Measurements from ENCODE around the gene MINDY4.

MINDY4 gene

DNA sequence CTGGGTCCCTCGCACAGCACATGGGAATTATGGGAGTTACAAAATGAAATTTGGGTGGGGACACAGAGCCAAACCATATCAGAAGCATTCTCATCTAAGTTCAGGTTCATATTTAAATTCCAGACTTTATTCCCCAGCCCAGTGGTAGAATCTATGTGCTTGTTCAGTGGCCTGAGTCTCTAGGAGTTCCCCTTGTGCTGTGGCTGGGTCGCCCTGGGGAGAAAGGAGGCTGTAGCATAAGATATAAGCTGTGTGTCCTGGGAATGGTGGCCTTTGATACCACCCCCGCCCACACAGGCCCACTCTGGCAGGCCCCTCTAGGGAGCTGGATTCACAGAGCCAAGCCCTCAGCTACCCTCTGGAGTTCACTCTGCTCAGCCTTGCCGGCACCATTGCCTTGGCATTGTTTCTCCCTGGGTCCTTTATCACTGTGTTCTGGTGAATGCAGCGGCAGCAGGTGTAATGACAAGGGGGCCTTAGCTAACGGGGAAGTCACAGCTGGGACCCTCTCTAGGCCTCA is 64.2 kb downstream of the MINDY4 start:
- DNase-seq (ENCODE audit: low read depth), result no peak

DNA sequence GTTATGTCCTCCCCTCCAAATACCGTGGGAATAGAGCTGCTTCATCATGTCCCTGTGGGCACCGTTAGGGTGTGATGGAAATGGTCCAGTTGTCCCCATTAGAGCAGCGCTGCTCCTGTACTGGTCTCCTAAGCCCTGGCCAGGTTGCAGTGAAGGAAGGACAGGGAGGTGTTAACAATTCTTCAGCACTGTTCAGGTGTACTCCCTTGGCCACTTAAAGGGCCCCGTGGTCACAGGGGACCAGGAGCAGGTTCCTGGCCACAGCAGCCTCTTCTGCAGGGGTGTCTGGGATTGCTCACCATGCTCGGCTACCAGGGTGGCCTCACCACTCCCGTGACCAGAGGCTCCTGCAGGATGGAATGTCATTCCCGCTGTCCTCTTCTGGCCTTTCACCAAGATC is 65.8 kb downstream of the MINDY4 start:
- no peak for DNase-seq (ENCODE audit: low read depth)

- DNase-seq (ENCODE audit: low read depth), result no peak
These were observed 66.4 kb downstream of the MINDY4 start for GRCh38 chr7:30837581-30837980.

DNA sequence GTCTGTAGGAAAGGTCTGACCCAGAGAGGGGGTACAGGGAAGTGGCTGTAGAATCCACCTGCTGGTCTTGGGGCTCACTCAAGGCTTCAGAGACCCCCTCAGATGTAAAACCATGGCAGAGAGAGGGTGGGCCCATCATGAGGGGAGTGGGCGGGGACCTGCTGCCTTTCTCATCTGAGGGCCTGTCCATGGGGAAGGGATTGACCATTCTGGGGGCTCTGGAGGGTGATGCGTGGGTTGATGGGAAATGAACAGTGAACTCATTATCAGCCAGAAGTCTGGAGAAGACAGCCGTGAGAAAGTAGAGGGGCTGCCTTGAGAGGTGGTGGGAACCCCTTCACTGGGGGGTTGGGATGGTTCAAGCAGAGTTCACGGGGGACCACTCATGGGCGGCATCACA is 66.8 kb downstream of the MINDY4 start:
- no peak for DNase-seq (ENCODE audit: low read depth)

- DNase-seq (ENCODE audit: low read depth), result no peak
These were observed 69.2 kb downstream of the MINDY4 start for GRCh38 chr7:30840141-30841024.

DNA sequence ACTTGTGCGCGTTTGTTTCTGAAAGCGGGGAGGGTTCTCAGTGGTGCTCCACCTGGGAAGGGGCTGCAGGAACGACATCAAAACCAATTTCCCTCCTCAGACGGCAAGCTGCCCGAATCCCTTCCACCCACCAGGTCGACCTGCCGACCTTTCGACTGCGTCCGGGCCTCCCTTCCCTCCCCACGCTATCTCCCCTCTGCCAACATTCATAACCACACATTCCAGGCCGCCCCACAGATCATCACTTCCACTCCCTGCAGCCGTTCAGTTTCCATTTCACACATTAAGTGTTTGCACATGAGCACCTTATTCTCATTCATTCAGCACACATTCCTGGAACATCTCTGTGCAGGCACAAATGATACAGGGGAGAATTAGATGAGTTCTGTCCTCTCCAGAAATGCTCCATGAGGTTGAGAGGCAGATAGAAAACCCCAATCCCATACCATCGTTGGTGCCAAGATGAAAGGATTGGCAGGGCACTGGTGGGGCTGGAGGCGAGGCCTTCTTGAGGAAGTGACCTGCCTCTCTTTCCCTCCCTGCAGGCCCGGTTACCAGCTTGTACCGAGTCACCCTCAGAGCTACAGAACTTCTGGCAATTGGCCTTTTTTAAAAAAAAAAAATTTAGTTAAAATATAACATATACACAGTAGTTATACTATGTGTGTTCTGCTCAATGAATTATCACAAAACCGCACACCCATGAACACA is 70.0 kb downstream of the MINDY4 start:
- DNase-seq (ENCODE audit: low read depth), result no peak

- DNase-seq (ENCODE audit: low read depth), result no peak
These were observed 70.8 kb downstream of the MINDY4 start for GRCh38 chr7:30841801-30842541.

DNA sequence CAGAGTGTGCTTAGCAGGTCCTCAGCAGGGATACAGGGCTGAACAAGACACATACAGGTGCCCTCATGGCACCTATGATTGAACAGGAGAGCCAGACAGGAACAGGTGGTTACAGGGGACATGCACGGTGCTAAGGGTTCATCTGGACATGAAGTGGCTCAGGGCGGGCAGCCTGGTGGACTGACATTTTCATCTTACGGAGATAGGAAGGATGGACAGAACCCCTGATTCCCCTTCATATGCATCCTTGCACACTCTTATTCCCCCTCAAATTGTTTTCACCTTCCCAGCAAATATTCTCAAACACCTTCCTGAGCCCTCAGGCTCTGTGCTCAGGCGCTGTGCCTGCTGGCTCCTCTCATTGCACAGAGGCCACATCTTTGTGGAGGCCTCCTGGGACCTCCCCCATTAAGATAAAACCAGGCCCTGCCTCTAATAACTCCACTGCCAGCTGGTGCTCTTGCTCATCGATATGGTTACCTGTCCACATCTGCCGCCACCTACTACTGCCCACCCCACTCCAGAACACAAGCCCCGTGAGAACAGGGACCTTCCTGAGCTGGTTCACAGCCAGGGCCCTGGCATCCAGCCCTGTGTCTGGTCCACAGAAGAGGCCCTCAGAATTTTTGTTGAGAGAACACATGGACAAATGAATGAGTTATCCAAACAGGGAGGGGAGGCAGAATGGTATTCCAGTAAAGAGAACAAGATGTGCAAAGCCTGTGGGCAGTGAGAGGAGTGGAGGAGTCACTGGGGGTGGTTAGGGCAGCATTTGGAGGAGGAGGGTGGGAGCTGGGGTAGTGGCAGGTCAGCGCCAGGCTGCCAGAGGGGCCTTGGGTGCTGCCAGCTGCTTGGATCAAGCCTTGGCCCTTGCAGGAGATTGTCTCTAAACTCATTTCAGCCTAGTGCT is 71.6 kb downstream of the MINDY4 start:
- peak; percentile 26 for DNase-seq (ENCODE audit: low read depth)

GRCh38 chr7:30843741-30844482 is 72.7 kb downstream of the MINDY4 start:
- DNase-seq (ENCODE audit: low read depth), result no peak

- DNase-seq (ENCODE audit: low read depth), result no peak
These were observed 73.3 kb downstream of the MINDY4 start for GRCh38 chr7:30844483-30844874.

GRCh38 chr7:30844916-30845315 is 73.7 kb downstream of the MINDY4 start:
- no peak for DNase-seq (ENCODE audit: low read depth)

DNA sequence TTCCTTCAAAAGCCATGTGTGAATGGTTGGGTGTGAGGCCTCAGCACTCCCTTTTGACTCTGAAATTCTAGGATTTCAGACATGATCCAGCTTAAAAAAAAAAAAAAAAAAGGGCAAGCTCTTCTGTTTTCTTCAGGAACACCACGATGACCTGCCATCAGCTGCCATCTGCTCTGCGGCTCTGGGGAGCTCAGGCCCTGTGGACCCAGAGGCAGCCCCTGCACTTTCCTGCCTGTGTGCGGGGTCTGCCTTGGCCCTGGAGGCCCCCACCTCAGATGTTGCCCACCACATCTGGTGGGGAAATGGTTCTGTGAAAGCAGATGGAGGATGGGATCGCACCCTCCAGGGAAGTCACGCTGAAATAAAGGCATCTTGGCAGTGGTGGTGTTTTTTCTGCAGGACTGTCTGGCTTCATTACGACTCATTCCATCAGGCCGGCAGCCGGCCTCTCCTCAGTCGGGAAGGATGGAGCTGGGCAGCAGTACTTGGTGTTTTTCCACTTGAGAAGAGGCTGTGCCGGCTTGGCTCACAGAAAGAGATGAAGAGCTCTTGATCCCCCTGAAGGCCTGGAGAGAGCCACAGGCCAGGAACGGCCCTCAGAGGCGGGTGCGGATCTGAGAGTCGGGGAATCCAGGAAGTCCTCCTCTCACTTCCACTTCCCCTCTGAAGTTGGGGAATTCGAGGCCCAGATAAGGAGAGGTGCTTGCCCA is 74.4 kb downstream of the MINDY4 start:
- DNase-seq (ENCODE audit: low read depth), result peak; percentile 80

DNA sequence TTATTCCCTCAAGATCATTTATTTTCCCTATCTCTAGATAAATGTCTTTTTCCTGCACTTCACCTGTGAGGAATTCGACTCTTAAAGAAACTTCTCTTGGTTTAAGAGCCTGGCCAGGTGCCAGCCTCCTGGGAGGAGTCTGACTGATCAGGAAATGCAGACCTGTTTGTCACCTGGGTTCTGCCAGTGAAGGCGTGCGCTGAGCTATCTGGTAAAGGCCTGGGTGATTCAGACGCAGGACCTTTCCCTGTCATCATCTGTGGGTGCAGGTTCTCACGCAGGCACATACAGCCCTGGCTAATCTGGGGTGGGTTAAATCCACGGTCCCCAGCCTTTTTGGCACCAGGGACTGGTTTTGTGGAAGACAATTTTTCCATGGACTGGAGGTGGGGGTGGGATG is 75.2 kb downstream of the MINDY4 start:
- no peak for DNase-seq (ENCODE audit: low read depth)

DNA sequence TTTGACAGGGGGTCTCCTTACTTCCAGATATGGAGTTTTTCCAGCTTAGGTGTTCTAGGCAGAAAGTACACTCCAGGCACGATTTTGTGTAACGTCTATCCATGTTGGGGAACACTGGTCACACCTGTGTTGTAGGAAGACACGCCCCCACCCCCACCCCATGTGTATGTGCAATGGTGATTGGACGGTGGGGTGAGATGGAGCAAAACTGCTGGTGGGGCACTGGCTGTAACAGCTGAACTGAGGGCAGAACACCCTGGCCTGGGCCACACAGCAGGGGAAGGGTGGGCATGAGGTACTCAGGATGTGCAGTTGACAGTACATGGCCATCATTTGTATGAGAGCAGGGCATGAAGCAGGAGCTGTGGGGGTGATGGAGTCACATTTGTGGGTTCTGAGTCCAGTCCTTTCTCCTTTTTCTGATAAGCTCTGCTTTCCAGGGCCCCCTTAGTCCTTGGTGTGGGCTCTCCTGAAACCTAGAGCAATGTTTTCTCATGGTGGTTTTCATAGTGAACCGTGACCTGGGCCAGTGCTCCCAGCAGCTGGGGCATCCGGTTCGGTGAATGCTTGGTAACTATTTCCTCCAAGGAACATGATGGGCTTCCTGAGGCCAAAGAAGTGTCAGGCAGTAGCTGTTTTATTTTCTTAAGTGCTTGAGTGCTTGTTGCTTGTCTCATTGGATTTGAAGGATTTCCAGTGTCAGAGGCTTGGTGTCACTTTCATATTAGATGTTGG is 77.1 kb downstream of the MINDY4 start:
- DNase-seq (ENCODE audit: low read depth), result no peak

GRCh38 chr7:30849565-30849964 is 78.3 kb downstream of the MINDY4 start:
- no peak for DNase-seq (ENCODE audit: low read depth)

DNA sequence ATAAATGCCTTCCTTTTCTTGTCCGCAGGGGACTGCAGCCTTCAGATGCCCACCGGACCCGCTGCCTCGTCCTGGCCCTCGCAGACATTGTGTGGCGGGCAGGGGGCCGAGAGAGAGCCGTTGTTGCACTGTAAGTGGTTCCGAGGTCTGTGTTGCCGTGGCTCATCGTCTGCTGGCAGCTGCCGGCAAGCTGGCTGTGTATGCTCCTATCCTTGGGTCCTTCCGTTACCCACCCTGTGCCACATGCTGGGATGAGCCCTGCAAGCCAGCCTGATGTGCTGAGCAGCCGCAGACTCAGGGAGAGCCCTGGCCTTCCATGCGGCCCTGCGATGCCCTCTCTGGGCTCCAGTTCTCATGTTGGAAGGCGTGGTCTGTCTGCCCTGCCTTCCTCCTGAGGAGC is 79.2 kb downstream of the MINDY4 start:
- DNase-seq (ENCODE audit: low read depth), result no peak

DNA sequence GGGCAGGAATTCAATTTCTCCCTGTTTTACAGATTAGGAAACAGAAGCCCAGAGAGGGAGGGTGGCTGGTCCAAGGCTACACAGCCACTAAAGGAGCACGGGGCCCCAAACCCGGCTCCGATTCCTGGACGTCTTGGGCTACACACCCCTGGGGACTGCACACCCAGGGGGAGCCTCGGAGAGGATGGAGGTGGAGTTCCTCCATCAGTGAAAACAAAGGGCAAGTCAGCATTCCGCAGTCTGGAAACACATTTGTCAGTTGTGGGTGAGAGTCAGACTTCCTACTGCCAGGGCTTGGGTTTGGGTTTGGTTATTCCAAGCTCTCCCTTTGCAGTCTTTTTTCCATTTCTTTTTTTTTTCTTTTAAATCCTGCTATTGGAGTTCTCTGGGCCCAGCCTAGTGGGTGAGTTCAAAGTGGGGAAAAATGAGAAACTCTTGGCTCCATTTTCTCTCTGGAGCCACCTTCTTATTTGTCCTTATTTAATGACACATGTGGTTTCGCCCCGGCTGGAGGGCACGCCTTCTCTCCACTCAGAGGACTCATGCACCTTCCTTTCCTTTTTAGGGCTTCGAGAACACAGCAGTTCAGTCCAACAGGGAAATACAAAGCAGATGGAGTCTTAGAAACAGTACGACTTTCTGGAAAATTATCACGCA is 80.6 kb downstream of the MINDY4 start:
- peak; percentile 80 for DNase-seq (ENCODE audit: low read depth)

DNA sequence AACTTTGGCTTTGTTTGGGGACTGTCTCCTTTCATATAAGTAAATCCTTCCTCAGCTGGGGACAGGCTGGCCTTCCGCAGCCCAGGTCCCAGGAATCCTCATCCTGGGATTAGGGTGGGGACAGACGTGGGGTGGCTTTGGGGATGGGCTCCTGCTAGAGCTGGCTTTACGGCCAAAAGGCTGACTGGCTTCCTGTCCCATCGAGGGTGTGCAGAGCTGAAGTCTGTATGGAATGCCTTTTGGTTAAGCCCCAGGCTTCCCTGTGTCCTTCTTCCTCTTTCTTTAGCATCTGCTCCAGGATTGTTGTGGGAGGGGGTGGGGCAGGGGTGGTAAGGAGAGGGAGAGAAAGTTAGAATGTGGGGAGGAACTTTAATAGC is 81.1 kb downstream of the MINDY4 start:
- peak; percentile 77 for DNase-seq (ENCODE audit: low read depth)

- no peak for DNase-seq (ENCODE audit: low read depth)
These were observed 81.6 kb downstream of the MINDY4 start for GRCh38 chr7:30852744-30853288.
